OCI-LY3 (cell line): ENCODE data around the gene KLRC3.
"Not testable (repeated sequence)": the region's sequence is repeated elsewhere in the genome, so short reads cannot be mapped to it uniquely, and the experiment has no call there.

Source experiments
- EZH2phosphoT487 ChIP-seq: fragments of 200-600 bp; shearing (Covaris generic); IDR thresholded peaks from 2 replicates; pipeline ENCODE4 v1.6.1; 2018; ENCODE audit warnings: antibody characterized with exemption, mixed run types, low read depth
- TF ChIP-seq, protein P1 (sequence below): fragments of 200-600, 300-600 bp; sonication (generic); IDR thresholded peaks from 2 replicates; pipeline ENCODE4 v1.5.1; 2014; ENCODE audit warnings: antibody characterized with exemption, low read length, low read depth

DNA sequence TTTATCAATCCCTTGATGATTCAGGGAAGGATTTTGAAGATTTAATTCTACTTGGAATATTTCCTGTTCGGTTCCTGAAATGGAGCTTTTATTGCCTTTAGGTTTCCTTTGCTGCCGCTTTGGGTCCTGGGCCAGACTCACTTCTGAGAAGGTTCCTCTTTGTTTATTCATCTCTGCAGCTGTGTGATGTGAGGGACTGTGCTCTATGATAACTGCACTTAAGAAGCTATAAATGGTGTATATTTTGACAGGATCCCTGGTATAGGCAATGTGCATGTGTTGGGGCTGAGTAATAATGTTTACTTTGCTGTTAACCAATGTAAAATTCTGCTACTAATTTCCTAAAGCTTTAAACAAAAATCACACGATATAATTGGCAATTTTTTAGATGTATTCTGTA lies 15.4 kb upstream of the KLRC3 start, which contains the start of gene KLRC2:
- TF ChIP-seq, protein P1, sequence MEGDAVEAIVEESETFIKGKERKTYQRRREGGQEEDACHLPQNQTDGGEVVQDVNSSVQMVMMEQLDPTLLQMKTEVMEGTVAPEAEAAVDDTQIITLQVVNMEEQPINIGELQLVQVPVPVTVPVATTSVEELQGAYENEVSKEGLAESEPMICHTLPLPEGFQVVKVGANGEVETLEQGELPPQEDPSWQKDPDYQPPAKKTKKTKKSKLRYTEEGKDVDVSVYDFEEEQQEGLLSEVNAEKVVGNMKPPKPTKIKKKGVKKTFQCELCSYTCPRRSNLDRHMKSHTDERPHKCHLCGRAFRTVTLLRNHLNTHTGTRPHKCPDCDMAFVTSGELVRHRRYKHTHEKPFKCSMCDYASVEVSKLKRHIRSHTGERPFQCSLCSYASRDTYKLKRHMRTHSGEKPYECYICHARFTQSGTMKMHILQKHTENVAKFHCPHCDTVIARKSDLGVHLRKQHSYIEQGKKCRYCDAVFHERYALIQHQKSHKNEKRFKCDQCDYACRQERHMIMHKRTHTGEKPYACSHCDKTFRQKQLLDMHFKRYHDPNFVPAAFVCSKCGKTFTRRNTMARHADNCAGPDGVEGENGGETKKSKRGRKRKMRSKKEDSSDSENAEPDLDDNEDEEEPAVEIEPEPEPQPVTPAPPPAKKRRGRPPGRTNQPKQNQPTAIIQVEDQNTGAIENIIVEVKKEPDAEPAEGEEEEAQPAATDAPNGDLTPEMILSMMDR: not testable (repeated sequence)
- TF ChIP-seq EZH2phosphoT487: not testable (repeated sequence)
